Thyroid gland (tissue), 4 donors: ENCODE measurements around the gene CIROP.

Experiments used
- POLR2A ChIP-seq, 2 donors: fragments of 450-650 bp; IDR thresholded peaks; one replicate each; pipeline ENCODE4 v1.6.1; 2017; ENCODE audit warnings: antibody characterized with exemption in 2 of 2, mild to moderate bottlenecking in 2 of 2, moderate library complexity in 1 of 2
- TF ChIP-seq, protein P1 (sequence below), 6 experiments: fragments of 200-600 bp in 3 of 6; fragments of 450-650 bp in 3 of 6; sonication (generic) in 3 of 6; IDR thresholded peaks; one replicate each; pipeline ENCODE4 v1.5.1; 2016 to 2019; ENCODE audit warnings: antibody characterized with exemption in 6 of 6, mild to moderate bottlenecking in 2 of 6, inconsistent platforms in 1 of 6, moderate library complexity in 1 of 6

DNA sequence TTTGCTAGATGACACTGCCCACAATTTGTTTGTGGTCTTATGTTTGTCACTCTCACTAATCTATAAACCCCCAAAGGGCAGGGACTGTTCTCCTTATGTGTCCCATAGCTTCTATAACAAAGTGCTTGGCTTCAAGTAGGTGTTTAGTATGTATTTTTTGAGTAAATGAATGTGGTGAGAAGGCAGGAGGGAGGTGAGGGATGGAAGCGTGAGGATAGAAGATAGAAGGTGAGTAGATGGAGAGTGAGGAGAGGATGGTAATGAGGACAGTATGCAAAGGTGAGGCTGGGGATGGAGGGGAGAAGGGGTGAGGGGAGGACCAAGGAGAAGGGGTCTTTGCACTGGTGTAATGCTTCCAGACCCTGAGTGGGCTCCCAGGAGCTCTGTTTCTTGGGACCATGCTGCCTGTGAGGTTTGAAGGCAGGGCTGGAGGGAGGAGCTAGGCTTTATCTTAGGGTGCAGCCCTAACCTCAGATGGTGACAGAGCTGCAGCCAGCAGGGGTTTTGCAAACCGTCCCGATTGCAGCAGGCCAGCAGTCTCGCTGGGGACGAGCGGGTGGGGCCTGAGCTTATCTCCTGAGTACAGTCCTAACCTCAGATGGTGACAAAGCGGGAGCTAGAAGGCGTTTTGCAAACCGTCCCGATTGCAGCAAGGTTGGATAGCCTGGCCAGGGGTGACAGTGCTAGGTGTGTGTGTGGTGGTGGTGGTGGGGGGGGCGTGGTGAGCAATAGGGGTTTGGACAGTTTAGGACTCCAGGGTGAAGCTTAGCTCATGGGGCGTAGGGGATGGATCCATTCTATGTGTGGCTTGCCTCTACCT lies 7.8 kb upstream of the CIROP start:
- TF ChIP-seq, protein P1, sequence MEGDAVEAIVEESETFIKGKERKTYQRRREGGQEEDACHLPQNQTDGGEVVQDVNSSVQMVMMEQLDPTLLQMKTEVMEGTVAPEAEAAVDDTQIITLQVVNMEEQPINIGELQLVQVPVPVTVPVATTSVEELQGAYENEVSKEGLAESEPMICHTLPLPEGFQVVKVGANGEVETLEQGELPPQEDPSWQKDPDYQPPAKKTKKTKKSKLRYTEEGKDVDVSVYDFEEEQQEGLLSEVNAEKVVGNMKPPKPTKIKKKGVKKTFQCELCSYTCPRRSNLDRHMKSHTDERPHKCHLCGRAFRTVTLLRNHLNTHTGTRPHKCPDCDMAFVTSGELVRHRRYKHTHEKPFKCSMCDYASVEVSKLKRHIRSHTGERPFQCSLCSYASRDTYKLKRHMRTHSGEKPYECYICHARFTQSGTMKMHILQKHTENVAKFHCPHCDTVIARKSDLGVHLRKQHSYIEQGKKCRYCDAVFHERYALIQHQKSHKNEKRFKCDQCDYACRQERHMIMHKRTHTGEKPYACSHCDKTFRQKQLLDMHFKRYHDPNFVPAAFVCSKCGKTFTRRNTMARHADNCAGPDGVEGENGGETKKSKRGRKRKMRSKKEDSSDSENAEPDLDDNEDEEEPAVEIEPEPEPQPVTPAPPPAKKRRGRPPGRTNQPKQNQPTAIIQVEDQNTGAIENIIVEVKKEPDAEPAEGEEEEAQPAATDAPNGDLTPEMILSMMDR (IDR thresholded peaks at IDR 0.05): no peak
- no peak for TF ChIP-seq POLR2A (IDR thresholded peaks at IDR 0.05)
